ENCODE measurements around the gene NFIA. TPM values are rescaled to one million over a fixed set of nuclear protein-coding genes. Genes with fewer than 3 reads are reported as not detected.
A peak's percentile ranks its signal among the peaks of the same experiment; 100 is the strongest.

The NFIA gene
- total RNA-seq, 2 donors from 2014 or later, result 75.3 to 81.3 TPM

DNA sequence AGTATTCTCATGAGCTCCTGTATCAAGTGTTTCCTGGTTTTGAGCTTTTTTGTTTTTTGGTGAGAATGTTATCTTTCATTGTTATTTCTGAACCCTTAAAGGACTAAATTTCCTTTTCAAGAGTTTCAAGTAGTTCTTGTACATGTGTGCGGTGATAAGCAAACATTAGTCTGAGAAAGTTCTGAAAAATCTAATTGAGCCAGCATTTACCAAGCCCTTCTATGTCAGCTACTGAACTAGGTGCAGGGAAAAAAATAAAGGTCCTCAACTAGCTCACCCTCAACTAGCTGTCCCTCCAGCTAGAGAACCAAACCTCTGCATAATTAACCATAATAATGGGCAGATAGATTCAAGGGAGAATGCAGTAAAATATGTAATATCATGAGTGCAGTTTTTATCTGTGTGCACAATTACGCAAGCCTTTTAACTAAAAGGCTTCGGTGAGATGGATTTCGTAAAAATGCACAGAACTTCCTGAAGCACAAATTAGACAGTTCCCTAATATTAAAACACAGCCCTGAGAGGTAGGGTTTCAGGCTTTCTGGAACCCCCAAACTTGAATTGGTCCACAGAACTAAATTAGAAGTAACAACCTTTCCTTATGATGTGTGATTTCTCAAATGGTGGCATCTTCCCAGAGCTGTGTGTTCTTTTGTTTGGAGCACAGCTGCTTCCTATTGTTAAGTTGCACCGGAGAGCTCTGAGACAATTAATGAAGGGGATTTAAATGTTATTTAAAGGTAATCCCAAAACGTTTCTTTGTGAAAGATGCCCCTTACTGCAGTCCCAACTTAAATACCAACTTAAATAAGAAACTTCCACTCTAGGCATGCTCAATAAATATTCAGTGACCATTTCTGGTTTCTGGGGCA lies 165.8 kb downstream of the NFIA start:
- TF ChIP-seq, protein P1, sequence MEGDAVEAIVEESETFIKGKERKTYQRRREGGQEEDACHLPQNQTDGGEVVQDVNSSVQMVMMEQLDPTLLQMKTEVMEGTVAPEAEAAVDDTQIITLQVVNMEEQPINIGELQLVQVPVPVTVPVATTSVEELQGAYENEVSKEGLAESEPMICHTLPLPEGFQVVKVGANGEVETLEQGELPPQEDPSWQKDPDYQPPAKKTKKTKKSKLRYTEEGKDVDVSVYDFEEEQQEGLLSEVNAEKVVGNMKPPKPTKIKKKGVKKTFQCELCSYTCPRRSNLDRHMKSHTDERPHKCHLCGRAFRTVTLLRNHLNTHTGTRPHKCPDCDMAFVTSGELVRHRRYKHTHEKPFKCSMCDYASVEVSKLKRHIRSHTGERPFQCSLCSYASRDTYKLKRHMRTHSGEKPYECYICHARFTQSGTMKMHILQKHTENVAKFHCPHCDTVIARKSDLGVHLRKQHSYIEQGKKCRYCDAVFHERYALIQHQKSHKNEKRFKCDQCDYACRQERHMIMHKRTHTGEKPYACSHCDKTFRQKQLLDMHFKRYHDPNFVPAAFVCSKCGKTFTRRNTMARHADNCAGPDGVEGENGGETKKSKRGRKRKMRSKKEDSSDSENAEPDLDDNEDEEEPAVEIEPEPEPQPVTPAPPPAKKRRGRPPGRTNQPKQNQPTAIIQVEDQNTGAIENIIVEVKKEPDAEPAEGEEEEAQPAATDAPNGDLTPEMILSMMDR (IDR thresholded peaks at IDR 0.05), result no peak
- H3K27me3 ChIP-seq, result no peaks in the 10 kb centered on the region
- no peaks in the 10 kb centered on the region for H3K9me3 ChIP-seq
- peaks cover 0 to 52% of the 10 kb centered on the region in 2 donors for H3K4me1 ChIP-seq
- H3K4me3 ChIP-seq, result no peak overlapping the region
- H3K36me3 ChIP-seq, result no peaks in the 10 kb centered on the region
- H3K27ac ChIP-seq, result no peak overlapping the region
- DNase-seq (ENCODE audit: low spot score), result no peak

DNA sequence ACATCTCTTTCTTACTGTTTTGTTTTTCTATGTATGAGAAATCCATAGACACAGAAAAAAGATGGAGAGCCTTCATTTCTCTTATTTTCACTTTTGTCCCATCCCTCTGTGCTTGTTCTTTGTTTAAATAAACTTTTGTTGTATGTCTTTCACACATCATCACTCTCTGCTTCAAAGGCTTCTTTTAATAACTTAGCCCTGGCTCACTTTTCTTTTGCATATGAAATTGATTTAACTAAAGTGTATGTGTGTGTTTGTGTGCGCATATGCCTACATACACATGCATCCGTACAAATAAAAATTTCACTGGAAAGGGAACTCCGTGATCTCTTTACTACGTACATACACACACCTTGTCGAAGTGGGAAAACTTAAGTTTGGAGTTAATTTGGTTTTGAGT lies 168.6 kb downstream of the NFIA start:
- H3K27me3 ChIP-seq, result no peaks in the 10 kb centered on the region
- H3K9me3 ChIP-seq, result no peaks in the 10 kb centered on the region
- peak overlapping the region in 1 of 2 donors; percentile 55 for H3K27ac ChIP-seq
- H3K36me3 ChIP-seq, result no peaks in the 10 kb centered on the region
- peaks cover 0 to 57% of the 10 kb centered on the region in 2 donors for H3K4me1 ChIP-seq
- no peak overlapping the region for H3K4me3 ChIP-seq
- DNase-seq (ENCODE audit: low spot score), result no peak
- TF ChIP-seq, protein P1 (IDR thresholded peaks at IDR 0.05), result no peak

DNA sequence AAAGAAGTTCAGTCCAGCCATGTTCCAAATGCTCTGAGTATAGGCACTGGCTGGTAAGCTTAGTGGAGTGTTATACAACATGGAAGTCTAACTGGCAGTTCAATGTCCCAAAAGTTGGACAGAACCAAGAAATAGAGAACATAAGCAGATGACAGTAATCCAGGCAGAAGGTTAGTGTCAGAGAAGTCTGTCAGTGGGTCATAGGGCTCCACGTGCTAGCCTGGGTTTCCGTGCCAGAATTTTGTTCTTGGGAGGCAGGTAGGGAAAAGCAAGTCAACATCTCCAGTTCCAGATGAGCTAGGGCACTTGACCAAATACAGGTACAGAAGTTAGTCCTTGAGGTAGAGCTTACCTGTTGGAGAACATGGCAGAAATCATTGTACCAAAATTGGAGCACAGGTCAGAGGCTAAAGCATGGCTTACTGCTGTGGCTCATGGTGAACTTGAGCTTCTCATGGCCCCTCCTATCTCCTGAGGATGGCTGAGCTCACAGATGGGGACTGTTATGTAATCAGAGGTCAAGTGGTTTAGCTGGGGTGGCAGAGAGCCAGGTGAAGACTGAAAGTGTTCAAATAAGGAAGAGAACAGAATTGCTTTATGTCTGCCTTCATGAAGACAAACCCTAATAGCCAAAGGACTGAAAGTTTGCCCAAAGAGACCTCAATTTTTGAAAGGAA lies 170.8 kb downstream of the NFIA start:
- Histone ChIP-seq H3K36me3 (no peaks in the 10 kb centered on the region), H3K27ac (peak overlapping the region; percentile 57 to 73), H3K4me1 (peaks cover 0 to 55% of the 10 kb centered on the region in 2 donors)

DNA sequence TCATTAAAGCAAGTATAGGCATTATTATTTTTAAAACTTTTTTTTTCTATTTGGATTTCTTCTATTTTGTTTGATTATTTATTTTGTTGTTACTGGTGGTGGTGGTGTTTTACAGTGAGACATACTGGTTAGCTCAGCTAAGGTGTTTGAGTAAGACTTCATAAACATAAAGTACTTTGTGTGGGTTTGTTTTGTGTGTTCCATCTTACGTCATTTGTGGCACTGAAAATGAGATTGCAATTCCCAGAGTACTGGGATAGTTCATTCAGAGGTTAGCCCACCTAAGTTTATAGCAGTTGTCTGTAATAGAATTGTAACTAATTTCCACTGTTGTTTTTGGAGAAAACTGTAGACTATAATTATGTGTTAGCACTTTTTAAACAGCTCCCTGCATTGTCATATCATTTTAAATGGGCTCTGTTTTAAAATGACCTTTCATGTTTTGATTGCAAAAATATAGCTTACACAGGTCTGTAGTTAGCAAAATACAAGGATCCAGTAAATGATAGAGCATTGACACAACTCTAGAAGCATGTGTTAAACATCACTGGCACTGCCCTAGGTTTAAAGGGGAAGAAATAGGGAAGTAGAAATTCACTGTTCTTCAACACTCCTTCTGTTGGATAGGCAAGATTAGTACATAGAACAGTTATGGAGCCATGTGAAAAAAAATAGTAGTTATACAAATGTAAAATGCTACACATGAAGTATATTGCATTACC lies 171.7 kb downstream of the NFIA start:
- Histone ChIP-seq H3K4me1 (peaks cover 0 to 56% of the 10 kb centered on the region in 2 donors), H3K36me3 (no peaks in the 10 kb centered on the region)

More for the DNA sequence above, 170.8 kb downstream of the NFIA start:
- peak; percentile 90 for DNase-seq (ENCODE audit: low spot score)
- H3K4me3 ChIP-seq, result no peak overlapping the region
- no peaks in the 10 kb centered on the region for H3K27me3 ChIP-seq
- H3K9me3 ChIP-seq, result no peaks in the 10 kb centered on the region
- TF ChIP-seq, protein P1 (IDR thresholded peaks at IDR 0.05), result no peak

More for the DNA sequence above, 171.7 kb downstream of the NFIA start:
- H3K27me3 ChIP-seq, result no peaks in the 10 kb centered on the region
- peak overlapping the region; percentile 57 to 73 for H3K27ac ChIP-seq
- no peak for DNase-seq (ENCODE audit: low spot score)
- no peaks in the 10 kb centered on the region for H3K9me3 ChIP-seq
- peak overlapping the region in 1 of 2 donors; percentile 33 for H3K4me3 ChIP-seq
- TF ChIP-seq, protein P1 (IDR thresholded peaks at IDR 0.05), result no peak
